SU-DHL-6 (cell line): ENCODE measurements around the gene MAP2K2.

ENCODE experiments used
- EZH2phosphoT487 ChIP-seq: fragments of 200-600 bp; sonication (generic), shearing (Covaris generic); conservative IDR thresholded peaks from 2 replicates; pipeline ENCODE4 v1.6.1; 2018; ENCODE audit warnings: mild to moderate bottlenecking, antibody characterized with exemption, low read length, moderate library complexity, mixed read lengths
- TF ChIP-seq, protein P1 (sequence below): fragments of 200-600 bp; sonication (generic); IDR thresholded peaks from one replicate; pipeline ENCODE4 v1.5.1; 2017; ENCODE audit warnings: antibody characterized with exemption, mild to moderate bottlenecking, low read length, moderate library complexity; ENCODE audit not compliant: insufficient read depth, poor library complexity, severe bottlenecking

GRCh38 chr19:4083677-4084546 lies 40.0 kb downstream of the MAP2K2 start:
- TF ChIP-seq, protein P1, sequence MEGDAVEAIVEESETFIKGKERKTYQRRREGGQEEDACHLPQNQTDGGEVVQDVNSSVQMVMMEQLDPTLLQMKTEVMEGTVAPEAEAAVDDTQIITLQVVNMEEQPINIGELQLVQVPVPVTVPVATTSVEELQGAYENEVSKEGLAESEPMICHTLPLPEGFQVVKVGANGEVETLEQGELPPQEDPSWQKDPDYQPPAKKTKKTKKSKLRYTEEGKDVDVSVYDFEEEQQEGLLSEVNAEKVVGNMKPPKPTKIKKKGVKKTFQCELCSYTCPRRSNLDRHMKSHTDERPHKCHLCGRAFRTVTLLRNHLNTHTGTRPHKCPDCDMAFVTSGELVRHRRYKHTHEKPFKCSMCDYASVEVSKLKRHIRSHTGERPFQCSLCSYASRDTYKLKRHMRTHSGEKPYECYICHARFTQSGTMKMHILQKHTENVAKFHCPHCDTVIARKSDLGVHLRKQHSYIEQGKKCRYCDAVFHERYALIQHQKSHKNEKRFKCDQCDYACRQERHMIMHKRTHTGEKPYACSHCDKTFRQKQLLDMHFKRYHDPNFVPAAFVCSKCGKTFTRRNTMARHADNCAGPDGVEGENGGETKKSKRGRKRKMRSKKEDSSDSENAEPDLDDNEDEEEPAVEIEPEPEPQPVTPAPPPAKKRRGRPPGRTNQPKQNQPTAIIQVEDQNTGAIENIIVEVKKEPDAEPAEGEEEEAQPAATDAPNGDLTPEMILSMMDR, result no peak
- no peak for TF ChIP-seq EZH2phosphoT487
